Omental fat pad (tissue), 4 donors: ENCODE measurements around the gene CRB2. TPM values are rescaled to one million over a fixed set of nuclear protein-coding genes. Genes with fewer than 3 reads are reported as not detected.

Source experiments
- ATAC-seq: fragments of 150-250 bp; one replicate; pipeline ENCODE4 v1.9.1; 2016; ENCODE audit warnings: mild to moderate bottlenecking, moderate library complexity; ENCODE audit not compliant: low FRiP score
- DNase-seq: peaks from one replicate; pipeline ENCODE4 v3.0.0-alpha.2; 2019; ENCODE audit warnings: low spot score
- CTCF ChIP-seq, 3 donors: fragments of 450-650 bp; IDR thresholded peaks; one replicate each; pipeline ENCODE4 v1.5.1; 2016 to 2017; ENCODE audit warnings: antibody characterized with exemption in 3 of 3, mild to moderate bottlenecking in 3 of 3, moderate library complexity in 2 of 3
- total RNA-seq, 4 donors: library from RNA; depleted of rRNA; stranded (reverse); fragments of >200 nt; gene quantifications; one replicate each; pipeline ENCODE4 v1.1.0, GENCODE V29; 2016

CRB2 gene
- total RNA-seq, 4 donors from 2014 or later, result 0.32 to 16.2 (median 3.5) TPM

- no peak for TF ChIP-seq CTCF (IDR thresholded peaks at IDR 0.05)
- DNase-seq (no peak), ATAC-seq (no peak)
These were observed 13.8 kb upstream of the CRB2 start for GRCh38 chr9:123342247-123342646.

- DNase-seq (no peak), ATAC-seq (peak; percentile 30)
- no peak for TF ChIP-seq CTCF (IDR thresholded peaks at IDR 0.05)
These were observed 12.4 kb upstream of the CRB2 start for GRCh38 chr9:123343443-123344191.

- DNase-seq (no peak), ATAC-seq (no peak)
- TF ChIP-seq CTCF (IDR thresholded peaks at IDR 0.05), result no peak
These were observed 11.6 kb upstream of the CRB2 start for GRCh38 chr9:123344192-123344949.

GRCh38 chr9:123345567-123345955, 10.4 kb upstream of the CRB2 start:
- no peak for TF ChIP-seq CTCF (IDR thresholded peaks at IDR 0.05)
- DNase-seq (no peak), ATAC-seq (no peak)

- DNase-seq (no peak), ATAC-seq (no peak)
- TF ChIP-seq CTCF (IDR thresholded peaks at IDR 0.05), result no peak
These were observed 10.0 kb upstream of the CRB2 start for GRCh38 chr9:123346026-123346425.

GRCh38 chr9:123346826-123347225, 9.2 kb upstream of the CRB2 start:
- no peak for ATAC-seq
- TF ChIP-seq CTCF (IDR thresholded peaks at IDR 0.05), result no peak
- DNase-seq, result no peak
